Lower leg skin (tissue), 3 donors: ENCODE measurements around the gene TAC4.

Experiments
- CTCF ChIP-seq, 3 donors: fragments of 450-650 bp; IDR thresholded peaks; one replicate each; pipeline ENCODE4 v1.5.1; 2016; ENCODE audit warnings: antibody characterized with exemption in 3 of 3, mild to moderate bottlenecking in 3 of 3, moderate library complexity in 2 of 3
- POLR2A ChIP-seq, 2 donors: fragments of 450-650 bp; IDR thresholded peaks; one replicate each; pipeline ENCODE4 v1.6.1; 2016 to 2017; ENCODE audit warnings: antibody characterized with exemption in 2 of 2, mild to moderate bottlenecking in 1 of 2, moderate library complexity in 1 of 2

- TF ChIP-seq CTCF (IDR thresholded peaks at IDR 0.05) = no peak
- TF ChIP-seq POLR2A (IDR thresholded peaks at IDR 0.05) = no peak
These were observed 22.4 kb upstream of the TAC4 start for GRCh38 chr17:49870298-49870697.
